K562 (cell line): Measurements from ENCODE around the gene LTA. TPM values are rescaled to one million over a fixed set of nuclear protein-coding genes. Genes with fewer than 3 reads are reported as not detected.

Experiments used
- CREB5 ChIP-seq: fragments of 250-450 bp; sonication (Bioruptor Pico); IDR thresholded peaks from 2 replicates; pipeline ENCODE4 v1.5.0; 2020; ENCODE audit warnings: mild to moderate bottlenecking
- DMBX1 ChIP-seq: fragments of 250-450 bp; sonication (Bioruptor Pico); IDR thresholded peaks from 2 replicates; pipeline ENCODE4 v1.8.0; 2022; ENCODE audit warnings: inconsistent platforms, mild to moderate bottlenecking, moderate library complexity, borderline replicate concordance
- E2F5 ChIP-seq: sonication (generic); formaldehyde crosslinking; IDR thresholded peaks from 2 replicates; pipeline ENCODE4 v1.8.0; 2022; ENCODE audit warnings: mild to moderate bottlenecking, missing genetic modification reagents
- ETV5 ChIP-seq: sonication (generic); formaldehyde crosslinking; IDR thresholded peaks from 2 replicates; pipeline ENCODE4 v1.4.0; 2020; ENCODE audit warnings: low read depth, mild to moderate bottlenecking, missing genetic modification reagents
- FUS ChIP-seq: fragments of 200-400 bp; formaldehyde crosslinking; optimal IDR thresholded peaks from 2 replicates; pipeline ENCODE3; 2017; ENCODE audit warnings: low read depth, low read length
- HEY1 ChIP-seq: fragments of 250-450 bp; sonication (Bioruptor Pico); IDR thresholded peaks from 2 replicates; pipeline ENCODE4 v1.5.0; 2020; ENCODE audit warnings: mild to moderate bottlenecking, moderate library complexity, borderline replicate concordance
- KDM5B ChIP-seq: fragments of 200-600 bp; sonication (generic); IDR thresholded peaks from 2 replicates; pipeline ENCODE4 v1.6.1; 2012; ENCODE audit warnings: low read depth, mild to moderate bottlenecking, moderate library complexity, low read length, control low read depth, inconsistent platforms; ENCODE audit not compliant: insufficient replicate concordance
- NR2C1 ChIP-seq, 2 experiments: fragments of 450-650 bp; IDR thresholded peaks; 2 replicates each; pipeline ENCODE4 v1.6.1; 2017; ENCODE audit warnings: mild to moderate bottlenecking in 2 of 2, antibody characterized with exemption in 1 of 2, inconsistent platforms in 1 of 2, missing compliant biosample characterization in 1 of 2, missing genetic modification characterization in 1 of 2
- ZBED1 ChIP-seq: IDR thresholded peaks from 2 replicates; pipeline ENCODE4 v1.6.1; 2014
- ZMIZ1 ChIP-seq, 2 experiments: fragments of 150-350 bp in 1 of 2; IDR thresholded peaks; 2 replicates each; pipeline ENCODE4 v1.6.1; 2012 to 2016; ENCODE audit warnings: low read depth in 2 of 2, low read length in 2 of 2, mild to moderate bottlenecking in 1 of 2, moderate library complexity in 1 of 2
- ZNF57 ChIP-seq: fragments of 450-650 bp; formaldehyde crosslinking; IDR thresholded peaks from 2 replicates; pipeline ENCODE4 v1.4.0; 2020; ENCODE audit warnings: mild to moderate bottlenecking, moderate library complexity
- ZNF699 ChIP-seq: fragments of 250-450 bp; sonication (Bioruptor Pico); IDR thresholded peaks from 2 replicates; pipeline ENCODE4 v1.8.0; 2021; ENCODE audit warnings: mild to moderate bottlenecking, moderate library complexity; ENCODE audit not compliant: insufficient replicate concordance
- polyA plus RNA-seq, 8 experiments: library from polyadenylated mRNA; depleted of rRNA in 4 of 8; stranded (reverse) in 5 of 8; unstranded in 3 of 8; fragments of >200 nt; fragmentation: Nextera tagmentation in 2 of 8; fragmentation: Illumina TruSeq in 1 of 8; extraction: Ambion mirVana in 2 of 8; extraction: Trizol in 1 of 8; gene quantifications; 2 replicates each; pipeline versions ENCODE4 v1.2.1 to v1.2.3, GENCODE V29; 2011 to 2014; ENCODE audit warnings: inconsistent platforms in 1 of 8, missing spikeins in 1 of 8
- total RNA-seq, 7 experiments: library from RNA; depleted of rRNA in 6 of 7; stranded (reverse); fragments of >200 nt in 6 of 7; fragmentation: Illumina TruSeq in 2 of 7; extraction: Trizol in 2 of 7; gene quantifications; 2 replicates each; pipeline versions ENCODE4 v1.2.1 to v1.2.3, GENCODE V29; 2011 to 2021; ENCODE audit warnings: low replicate concordance in 1 of 7
- TF ChIP-seq, protein P1 (sequence below): fragments of 450-650 bp; IDR thresholded peaks from 2 replicates; pipeline ENCODE4 v1.6.1; 2017; ENCODE audit warnings: antibody characterized with exemption, mild to moderate bottlenecking
- TF ChIP-seq, protein P2 (sequence below): sonication (generic); formaldehyde crosslinking; IDR thresholded peaks from 2 replicates; pipeline ENCODE4 v1.8.0; 2022; ENCODE audit warnings: missing genetic modification reagents, mild to moderate bottlenecking, moderate library complexity, borderline replicate concordance

Gene LTA
- total and polyA plus RNA-seq, 9 of the 15 experiments (the other 6 are each of a cell fraction or from before 2014, with no cell fraction given), result 0.80 TPM; not detected in 8

DNA sequence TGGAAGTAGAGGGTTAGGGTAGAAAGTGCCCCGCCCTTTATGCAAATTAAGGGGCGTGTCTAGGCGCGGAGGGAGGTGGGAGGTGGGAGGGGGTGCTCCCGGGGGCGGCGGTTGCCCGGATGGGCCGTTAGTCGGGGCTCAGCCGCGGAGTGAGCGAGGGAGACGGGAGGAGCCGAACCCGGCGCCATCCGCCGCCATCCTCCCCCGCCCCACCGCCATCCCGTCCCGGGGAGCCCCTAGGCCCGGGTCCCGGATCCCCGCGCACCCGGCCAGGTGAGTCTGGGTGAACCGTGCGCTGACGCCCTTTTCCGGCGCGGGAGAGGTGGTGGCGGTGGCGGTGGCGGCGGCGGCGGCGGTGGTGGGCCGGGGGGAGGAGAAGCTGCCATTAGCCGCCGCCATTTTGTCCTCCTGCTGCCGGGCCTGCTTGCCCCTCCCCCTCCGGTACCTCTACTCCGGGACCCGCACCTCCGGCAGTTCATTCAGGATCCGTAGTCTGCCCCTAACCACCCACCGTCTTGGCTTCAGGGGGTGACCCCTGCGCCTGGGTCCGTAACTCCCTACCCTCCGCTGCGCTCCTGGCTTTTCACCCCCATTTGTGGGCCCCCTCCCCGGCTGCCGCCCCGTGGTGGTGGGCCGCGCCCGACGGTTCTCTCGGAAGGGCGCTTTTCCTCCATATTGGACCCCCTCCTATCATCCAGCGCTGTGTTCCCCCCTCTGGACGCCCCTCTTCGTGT, 48.7 kb downstream of the LTA start, which contains the start of gene PRRC2A (continued):
- no peak for TF ChIP-seq CREB5 (CRISPR knock-in tag)
- TF ChIP-seq, protein P1, sequence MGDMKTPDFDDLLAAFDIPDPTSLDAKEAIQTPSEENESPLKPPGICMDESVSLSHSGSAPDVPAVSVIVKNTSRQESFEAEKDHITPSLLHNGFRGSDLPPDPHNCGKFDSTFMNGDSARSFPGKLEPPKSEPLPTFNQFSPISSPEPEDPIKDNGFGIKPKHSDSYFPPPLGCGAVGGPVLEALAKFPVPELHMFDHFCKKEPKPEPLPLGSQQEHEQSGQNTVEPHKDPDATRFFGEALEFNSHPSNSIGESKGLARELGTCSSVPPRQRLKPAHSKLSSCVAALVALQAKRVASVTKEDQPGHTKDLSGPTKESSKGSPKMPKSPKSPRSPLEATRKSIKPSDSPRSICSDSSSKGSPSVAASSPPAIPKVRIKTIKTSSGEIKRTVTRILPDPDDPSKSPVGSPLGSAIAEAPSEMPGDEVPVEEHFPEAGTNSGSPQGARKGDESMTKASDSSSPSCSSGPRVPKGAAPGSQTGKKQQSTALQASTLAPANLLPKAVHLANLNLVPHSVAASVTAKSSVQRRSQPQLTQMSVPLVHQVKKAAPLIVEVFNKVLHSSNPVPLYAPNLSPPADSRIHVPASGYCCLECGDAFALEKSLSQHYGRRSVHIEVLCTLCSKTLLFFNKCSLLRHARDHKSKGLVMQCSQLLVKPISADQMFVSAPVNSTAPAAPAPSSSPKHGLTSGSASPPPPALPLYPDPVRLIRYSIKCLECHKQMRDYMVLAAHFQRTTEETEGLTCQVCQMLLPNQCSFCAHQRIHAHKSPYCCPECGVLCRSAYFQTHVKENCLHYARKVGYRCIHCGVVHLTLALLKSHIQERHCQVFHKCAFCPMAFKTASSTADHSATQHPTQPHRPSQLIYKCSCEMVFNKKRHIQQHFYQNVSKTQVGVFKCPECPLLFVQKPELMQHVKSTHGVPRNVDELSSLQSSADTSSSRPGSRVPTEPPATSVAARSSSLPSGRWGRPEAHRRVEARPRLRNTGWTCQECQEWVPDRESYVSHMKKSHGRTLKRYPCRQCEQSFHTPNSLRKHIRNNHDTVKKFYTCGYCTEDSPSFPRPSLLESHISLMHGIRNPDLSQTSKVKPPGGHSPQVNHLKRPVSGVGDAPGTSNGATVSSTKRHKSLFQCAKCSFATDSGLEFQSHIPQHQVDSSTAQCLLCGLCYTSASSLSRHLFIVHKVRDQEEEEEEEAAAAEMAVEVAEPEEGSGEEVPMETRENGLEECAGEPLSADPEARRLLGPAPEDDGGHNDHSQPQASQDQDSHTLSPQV, result no peak
- 0 out of 2 replicates have a peak, but pooled peaks have one; percentile 49 for TF ChIP-seq E2F5 (CRISPR knock-in tag)
- TF ChIP-seq ETV5 (CRISPR knock-in tag), result 0 out of 2 replicates have a peak, but pooled peaks have one; percentile 61
- no peak for TF ChIP-seq ZNF699 (CRISPR knock-in tag)
- TF ChIP-seq FUS, result peak; percentile 59
- TF ChIP-seq, protein P2, sequence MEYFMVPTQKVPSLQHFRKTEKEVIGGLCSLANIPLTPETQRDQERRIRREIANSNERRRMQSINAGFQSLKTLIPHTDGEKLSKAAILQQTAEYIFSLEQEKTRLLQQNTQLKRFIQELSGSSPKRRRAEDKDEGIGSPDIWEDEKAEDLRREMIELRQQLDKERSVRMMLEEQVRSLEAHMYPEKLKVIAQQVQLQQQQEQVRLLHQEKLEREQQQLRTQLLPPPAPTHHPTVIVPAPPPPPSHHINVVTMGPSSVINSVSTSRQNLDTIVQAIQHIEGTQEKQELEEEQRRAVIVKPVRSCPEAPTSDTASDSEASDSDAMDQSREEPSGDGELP (CRISPR knock-in tag), result peak; percentile 53; the same call in 1 of the 2 replicates
- 0 out of 2 replicates have a peak, but pooled peaks have one; percentile 13 for TF ChIP-seq HEY1 (CRISPR knock-in tag)
- peak in 1 of 2 experiments; percentile 24; a peak in 1 of 4 replicates for TF ChIP-seq ZMIZ1 (IDR thresholded peaks at IDR 0.05; ENCODE audit: low read depth in 2 of 2, low read length in 2 of 2)
- TF ChIP-seq NR2C1 (IDR thresholded peaks at IDR 0.05), result peak; percentile 52
- peak; percentile 60; the same call in 1 of the 2 replicates for TF ChIP-seq NR2C1 (tag; IDR thresholded peaks at IDR 0.05)
- 0 out of 2 replicates have a peak, but pooled peaks have one; percentile 51 for TF ChIP-seq ZBED1
- peak; percentile 85 for TF ChIP-seq KDM5B
- no peak for TF ChIP-seq DMBX1
- TF ChIP-seq ZNF57 (CRISPR knock-in tag), result no peak
